Left cardiac atrium (tissue), 4 donors: ENCODE measurements around the gene BRD7. TPM values are rescaled to one million over a fixed set of nuclear protein-coding genes. Genes with fewer than 3 reads are reported as not detected.

Experiments
- ATAC-seq, 2 donors: fragments of 200-7000 bp; cut with Tn5 transposase; one replicate each; pipeline ENCODE4 v1.9.1; 2020; ENCODE audit warnings: mild to moderate bottlenecking in 2 of 2, moderate library complexity in 2 of 2
- DNase-seq: peaks from one replicate; pipeline ENCODE4 v3.0.0-alpha.2; 2020
- intact Hi-C, 2 donors: fragments of 100-400 bp; cut with DNase I; formaldehyde crosslinking; loops; one replicate each; pipeline versions ENCODE4 v1.14.1 to v1.15.1; 2022 to 2023
- total RNA-seq, 2 donors: library from RNA; stranded (reverse); fragmentation: NEBNext Ultra II Directional; extraction: Animal tissue kit (Norgen Biotek cat#: 25700); gene quantifications; one replicate each; pipeline ENCODE4 v1.2.1, GENCODE V29; 2021
- donor health status: DM: no; HTN: yes; CAD: no.
- donor health status: DM: no; HTN: yes; CAD: no; lungs with severe emphysema.
- donor health status: DM: yes; HTN: yes; CAD: no.
- donor health status: Dilated cardiomyopathy.

BRD7 gene
- total RNA-seq, 2 donors from 2014 or later: 41.7 to 43.4 TPM

- DNase-seq (no peak), ATAC-seq (no peak)
- intact Hi-C loops: no loop called here
These were observed 58.3 kb downstream of the BRD7 start for GRCh38 chr16:50310308-50311133.

DNA sequence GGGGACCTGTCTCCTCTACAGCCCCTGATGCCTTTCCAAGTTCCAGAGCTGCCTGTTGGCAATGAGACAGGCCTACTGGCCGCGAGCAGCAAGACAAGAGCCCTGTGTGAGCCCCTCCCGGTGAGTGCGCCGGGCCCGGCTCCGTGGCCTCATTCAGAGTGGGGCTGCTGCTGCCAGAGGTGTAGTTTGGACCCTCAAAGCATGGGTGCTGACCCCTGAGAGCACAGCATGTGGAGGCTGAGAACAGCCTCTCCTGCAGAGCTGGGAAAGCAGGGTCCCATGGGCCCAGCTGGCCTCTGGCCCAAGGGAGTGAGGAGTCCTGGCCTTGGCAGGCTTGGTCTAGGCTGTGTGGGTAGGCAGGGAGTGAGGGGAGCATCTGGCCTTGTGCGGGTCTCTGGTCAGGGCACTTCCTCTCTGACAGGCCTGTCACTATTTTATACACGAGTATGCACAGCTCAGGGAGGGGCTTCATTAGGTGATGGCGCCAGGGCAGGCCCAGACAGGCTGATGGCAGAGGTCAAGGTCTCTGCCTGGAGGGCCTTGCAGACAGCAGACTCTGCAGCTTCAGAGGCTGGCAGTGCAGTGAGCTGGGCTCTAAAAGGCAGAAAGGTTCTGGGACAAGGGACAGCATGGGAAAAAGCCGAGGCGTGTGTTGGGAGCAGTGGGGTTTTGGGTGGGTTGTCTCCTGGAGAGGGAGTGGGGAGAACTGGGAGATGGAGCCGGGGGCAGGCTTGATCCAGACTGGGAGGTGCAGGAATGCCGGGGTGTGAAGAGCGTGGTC is 59.1 kb downstream of the BRD7 start:
- intact Hi-C loops: no loop called here
- ATAC-seq (no peak), DNase-seq (no peak)

- DNase-seq (no peak), ATAC-seq (no peak)
- intact Hi-C loops: no loop called here
These were observed 59.6 kb downstream of the BRD7 start for GRCh38 chr16:50309156-50309526.

GRCh38 chr16:50308237-50308965 is 60.4 kb downstream of the BRD7 start:
- intact Hi-C loops: no loop called here
- DNase-seq: no peak
- no peak for ATAC-seq

GRCh38 chr16:50306287-50306686 is 62.5 kb downstream of the BRD7 start:
- intact Hi-C loops: no loop called here
- no peak for DNase-seq
- no peak for ATAC-seq

DNA sequence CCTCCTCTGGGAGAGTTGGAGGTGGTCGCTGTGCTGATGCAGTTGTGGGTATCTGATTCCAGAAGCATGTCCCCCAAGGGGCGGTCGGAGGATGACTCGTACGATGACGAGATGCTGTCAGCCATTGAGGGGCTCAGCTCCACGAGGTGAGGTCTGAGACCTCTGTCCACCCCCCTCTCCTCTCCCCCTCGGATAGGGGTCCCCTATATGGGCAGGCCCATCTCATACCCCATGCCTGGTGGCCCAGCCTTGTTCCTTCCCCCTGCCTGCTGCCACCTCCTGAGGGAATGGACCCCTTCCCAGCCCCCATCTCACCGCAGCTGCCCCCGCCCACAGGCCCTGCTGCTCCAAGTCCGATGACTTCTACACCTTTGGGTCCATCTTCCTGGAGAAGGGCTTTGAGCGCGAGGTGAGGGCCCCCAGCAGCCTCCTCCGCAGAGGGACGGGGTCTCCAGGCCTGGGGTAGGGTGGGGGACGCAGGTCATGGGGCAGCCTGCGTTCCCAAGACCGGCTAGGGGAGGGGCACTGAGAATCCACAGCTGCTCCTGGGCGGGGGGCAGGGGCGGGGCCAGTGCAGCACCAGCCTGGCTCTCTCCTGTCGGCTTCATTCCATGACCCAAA is 63.2 kb downstream of the BRD7 start:
- no peak for ATAC-seq
- intact Hi-C loops: no loop called here
- DNase-seq: no peak

DNA sequence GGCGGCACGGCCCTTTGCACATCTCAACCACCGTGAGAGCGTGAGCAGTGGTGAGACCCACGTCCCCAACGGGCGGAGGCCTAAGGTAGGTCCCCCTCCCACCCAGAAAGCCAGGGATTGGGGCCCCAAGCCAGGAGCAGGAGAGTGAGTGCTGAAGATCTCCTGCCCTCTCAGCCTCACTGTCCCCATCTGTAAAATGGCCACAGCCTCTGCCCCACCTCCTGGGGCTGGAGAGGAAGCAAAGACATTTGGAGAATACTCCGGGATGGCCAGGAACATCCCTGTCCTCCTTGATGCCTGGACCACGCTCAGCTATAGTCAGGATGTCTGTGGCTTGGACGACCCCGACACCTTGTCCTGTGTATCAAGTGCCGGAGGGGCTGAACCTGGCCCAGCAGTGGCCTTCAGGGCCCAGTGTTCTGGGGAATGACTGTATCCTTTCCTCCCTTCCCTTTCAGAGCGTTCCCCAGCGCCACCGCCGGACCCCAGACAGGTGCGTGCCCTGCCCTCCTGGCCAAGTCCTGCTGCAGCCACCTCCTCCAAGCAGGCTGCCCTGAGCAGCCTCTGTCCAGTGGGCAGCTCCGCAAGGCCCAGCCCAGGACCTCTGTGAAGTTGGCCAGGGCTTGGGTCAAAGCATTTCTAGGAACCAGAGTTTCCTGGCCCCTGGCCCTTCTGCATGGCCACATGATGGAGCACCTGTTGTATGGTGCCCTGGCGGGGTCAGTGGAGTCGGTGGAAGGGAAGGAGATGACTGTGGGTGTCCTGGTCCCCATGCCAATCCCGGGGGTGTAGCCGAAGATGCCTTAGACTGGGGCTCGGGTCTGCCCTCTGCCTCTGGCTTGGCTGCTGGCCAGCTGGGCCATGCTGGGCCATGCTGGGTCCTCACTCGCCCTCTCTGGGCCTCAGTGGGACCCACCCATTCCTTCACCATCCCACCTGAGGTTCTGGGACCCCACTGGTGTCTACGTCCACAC is 64.0 kb downstream of the BRD7 start:
- DNase-seq (no peak), ATAC-seq (no peak)
- intact Hi-C loops: no loop called here

DNA sequence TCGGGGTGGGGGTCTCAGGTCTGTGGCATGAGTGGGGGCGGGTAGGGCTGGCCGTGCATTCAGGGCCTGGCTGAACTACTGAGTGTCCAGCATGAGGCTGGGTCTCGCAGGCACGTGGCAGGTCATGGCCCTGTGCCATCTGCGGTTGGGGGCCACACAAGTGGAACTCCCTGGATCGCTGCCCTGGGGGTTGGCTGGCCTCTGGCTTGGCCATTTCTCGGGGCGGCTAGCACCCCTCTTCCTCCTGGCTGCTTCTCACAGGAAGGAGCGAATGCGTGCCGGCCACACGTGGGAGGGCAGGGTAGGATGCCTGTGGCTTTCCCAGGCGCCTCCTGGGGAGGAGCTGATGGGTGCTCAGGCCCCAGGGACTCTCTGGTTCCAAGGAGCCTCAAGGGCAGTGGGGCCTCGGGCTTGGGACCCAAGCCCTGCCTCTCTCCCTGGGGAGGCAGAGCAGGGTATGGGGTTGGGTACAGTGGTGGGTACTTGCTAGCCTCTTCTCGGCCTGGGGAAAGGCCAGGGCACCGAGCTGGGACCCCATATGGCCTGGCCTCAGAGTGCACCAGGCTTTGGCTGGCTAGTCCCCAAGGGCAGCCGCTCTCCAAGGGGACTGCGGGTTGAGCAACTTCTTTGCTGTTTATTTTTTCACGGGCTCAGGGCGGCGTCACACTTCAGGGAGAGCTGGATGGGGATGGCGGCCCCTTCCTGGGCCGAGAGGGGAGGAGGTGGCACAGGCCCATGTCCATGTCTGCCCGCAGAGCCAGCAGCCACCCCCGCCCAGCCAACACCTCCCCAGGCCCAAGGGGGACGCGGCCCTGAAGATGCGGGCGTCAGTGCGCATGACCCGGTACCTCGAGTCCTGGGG is 65.0 kb downstream of the BRD7 start:
- intact Hi-C loops: no loop called here
- DNase-seq: no peak
- no peak for ATAC-seq

DNA sequence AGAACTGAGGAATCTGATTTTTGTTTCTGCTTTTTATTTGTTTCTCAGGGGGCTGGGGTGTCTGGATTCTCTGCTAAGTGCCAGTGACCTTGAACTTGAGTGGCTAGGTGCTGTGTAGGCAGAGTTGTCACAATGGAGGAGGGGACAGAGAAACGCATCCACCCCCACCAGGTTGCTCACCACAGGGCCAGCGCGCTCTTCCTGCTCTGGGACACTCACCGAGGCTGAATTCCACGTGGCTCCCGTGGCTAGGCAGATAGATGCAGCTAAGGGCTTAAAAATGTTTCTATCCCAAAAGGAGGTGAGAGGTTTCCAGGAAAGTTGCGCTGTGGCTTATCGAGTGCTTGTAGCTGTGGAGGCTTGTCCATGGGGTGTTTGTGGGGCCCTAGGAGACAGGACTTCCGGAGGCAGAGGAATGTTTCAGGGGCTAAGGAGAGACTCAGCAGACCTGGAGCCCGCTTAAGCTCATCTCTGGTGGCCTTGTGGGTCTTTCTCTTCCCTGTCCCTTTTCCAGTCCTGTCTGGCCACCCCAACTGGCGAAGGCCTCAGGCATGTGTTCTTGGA is 65.7 kb downstream of the BRD7 start:
- ATAC-seq (no peak), DNase-seq (no peak)
- intact Hi-C loops: no loop called here

DNA sequence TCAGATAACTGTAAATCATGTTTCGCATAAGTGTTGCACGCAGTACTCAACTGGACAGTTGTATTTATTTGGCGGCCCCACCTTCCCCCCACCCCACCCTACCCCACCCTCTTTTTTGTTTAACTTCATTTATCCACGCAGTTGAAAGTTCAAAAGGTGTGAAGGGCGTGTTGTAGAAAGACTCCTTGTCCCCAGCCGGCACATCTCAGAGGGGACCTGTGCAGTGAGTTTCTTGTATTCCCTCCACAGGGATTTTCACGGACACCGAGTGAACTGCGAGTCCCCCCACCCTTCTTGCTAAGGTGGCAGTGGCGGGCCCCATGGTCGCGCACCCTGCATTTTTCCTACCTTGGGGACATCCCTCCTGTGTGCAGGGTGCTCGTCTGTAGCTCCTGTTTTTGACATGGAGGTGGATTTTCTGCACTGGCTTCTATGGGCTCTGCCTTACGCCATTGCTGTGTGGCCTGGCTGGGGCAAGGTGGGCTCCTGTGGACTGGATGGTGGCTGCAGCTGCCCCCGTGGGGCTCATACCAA is 66.2 kb downstream of the BRD7 start:
- intact Hi-C loops: no loop called here
- no peak for ATAC-seq
- DNase-seq: no peak

- DNase-seq (no peak), ATAC-seq (peak in 1 of 2 donors; percentile 3)
- intact Hi-C loops: no loop called here
These were observed 66.9 kb downstream of the BRD7 start for GRCh38 chr16:50301626-50302471.

DNA sequence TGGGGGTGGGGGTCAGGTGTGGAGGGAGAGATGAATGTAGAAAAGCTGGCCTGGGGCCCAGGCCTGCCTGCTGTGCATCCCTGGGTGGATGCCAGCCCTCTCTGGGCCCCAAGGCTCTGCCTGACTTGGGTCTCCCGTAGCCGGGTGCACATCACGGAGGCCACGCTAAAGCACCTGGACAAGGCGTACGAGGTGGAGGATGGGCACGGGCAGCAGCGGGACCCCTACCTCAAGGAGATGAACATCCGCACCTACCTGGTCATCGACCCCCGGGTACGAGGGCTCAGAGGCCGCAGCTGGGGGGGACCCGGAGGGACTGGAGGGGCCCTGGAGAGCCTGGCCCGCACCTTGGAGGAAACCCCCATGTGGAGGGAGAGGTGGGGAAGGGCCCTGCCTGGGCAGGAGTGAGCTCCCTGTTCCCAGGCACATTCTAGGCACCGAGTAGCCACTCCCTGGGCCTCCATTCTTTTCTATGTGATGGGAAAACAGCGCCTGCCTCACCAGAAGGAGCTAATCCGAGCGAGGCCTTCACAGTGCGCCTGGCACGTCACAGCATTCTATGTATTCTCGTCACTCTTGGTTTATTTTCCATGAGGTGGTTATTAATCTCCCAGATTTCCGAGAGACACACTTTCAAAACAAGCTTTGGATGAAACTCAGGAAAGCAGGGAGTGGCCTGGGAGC is 67.7 kb downstream of the BRD7 start:
- no peak for ATAC-seq
- intact Hi-C loops: no loop called here
- no peak for DNase-seq

DNA sequence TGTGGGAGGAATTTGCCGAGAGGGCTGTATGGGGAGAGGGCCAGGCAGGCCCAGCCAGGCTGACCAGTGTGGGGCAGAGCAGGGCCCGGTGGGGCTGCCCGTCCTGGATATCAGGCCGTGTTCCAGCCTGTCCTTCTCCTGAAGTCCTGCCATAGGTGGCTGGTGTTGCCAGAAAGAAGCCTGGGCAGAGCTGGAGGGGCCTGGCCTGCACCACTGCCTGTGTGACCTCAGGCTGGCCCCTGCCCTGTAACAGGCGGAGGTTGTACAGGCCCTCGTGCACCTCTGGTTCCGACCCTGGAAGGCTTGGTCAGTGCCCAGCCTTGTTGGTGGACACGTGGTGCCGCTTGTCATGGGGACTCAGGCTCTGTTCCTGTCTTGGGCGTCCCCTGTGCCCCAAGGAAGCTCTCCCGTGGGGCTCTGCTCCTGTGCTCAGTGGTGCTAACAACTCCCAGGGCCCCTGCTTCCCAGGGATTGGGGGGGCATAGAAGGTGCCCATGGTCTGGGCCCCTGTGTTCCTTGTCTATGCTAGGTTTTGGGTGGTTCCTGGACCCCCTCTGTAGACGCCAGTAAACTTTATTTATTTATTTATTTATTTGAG is 69.2 kb downstream of the BRD7 start:
- DNase-seq: no peak
- intact Hi-C loops: no loop called here
- ATAC-seq: no peak

GRCh38 chr16:50298591-50299507 is 69.9 kb downstream of the BRD7 start:
- DNase-seq (no peak), ATAC-seq (no peak)
- intact Hi-C loops: no loop called here
